ENCODE measurements around the gene DOK1.
A peak's percentile ranks its signal among the peaks of the same experiment; 100 is the strongest.

Gene DOK1

GRCh38 chr2:74553892-74554819, at the start of gene DOK1, which contains the start of gene LOXL3:
Gene DOK1 (plus strand): TSS chr2:74554720. CDS start chr2:74554755, 35 bp downstream.
Gene LOXL3 (minus strand): TSS chr2:74553942. CDS start chr2:74552634, 1,308 bp downstream.
- no peaks in the 10 kb centered on the region for H3K4me1 ChIP-seq (ENCODE audit: control insufficient read depth, insufficient read depth, low read length)
- peak within 1 kb of the TSS; percentile 84 for H3K27ac ChIP-seq (ENCODE audit: low read depth, low read length)
- H3K4me3 ChIP-seq (ENCODE audit: low read length), result peak within 1 kb of the TSS; percentile 97
- no peaks in the 10 kb centered on the region for H3K27me3 ChIP-seq (ENCODE audit: control insufficient read depth, insufficient read depth, low read length)
- peak within 1 kb of the TSS; percentile 80 for H3K9ac ChIP-seq (ENCODE audit: low read length)
- no peaks in the 10 kb centered on the region for H3K36me3 ChIP-seq (ENCODE audit: control insufficient read depth, insufficient read depth, low read length)

GRCh38 chr2:74505448-74506246, 48.9 kb upstream of the DOK1 start:
- Histone ChIP-seq H3K4me1 (ENCODE audit: control insufficient read depth, insufficient read depth, low read length) (peaks cover 12% of the 10 kb centered on the region), H3K9ac (ENCODE audit: low read length) (no peak overlapping the region), H3K4me3 (ENCODE audit: low read length) (peak overlapping the region; percentile 30)

GRCh38 chr2:74507145-74507925, 47.2 kb upstream of the DOK1 start, which contains the start of gene PCGF1:
Gene PCGF1 (minus strand): TSS chr2:74507695. CDS start chr2:74507668, 27 bp downstream.
- Histone ChIP-seq H3K9ac (ENCODE audit: low read length) (peak within 1 kb of the TSS; percentile 79), H3K4me1 (ENCODE audit: control insufficient read depth, insufficient read depth, low read length) (peaks cover 12% of the 10 kb centered on the region), H3K36me3 (ENCODE audit: control insufficient read depth, insufficient read depth, low read length) (no peaks in the 10 kb centered on the region), H3K4me3 (ENCODE audit: low read length) (peak within 1 kb of the TSS; percentile 89), H3K27ac (ENCODE audit: low read depth, low read length) (peak within 1 kb of the TSS; percentile 99), H3K27me3 (ENCODE audit: control insufficient read depth, insufficient read depth, low read length) (peaks cover 8% of the 10 kb centered on the region)

More at GRCh38 chr2:74505448-74506246, 48.9 kb upstream of the DOK1 start:
- Histone ChIP-seq H3K27ac (ENCODE audit: low read depth, low read length) (no peak overlapping the region), H3K36me3 (ENCODE audit: control insufficient read depth, insufficient read depth, low read length) (no peaks in the 10 kb centered on the region), H3K27me3 (ENCODE audit: control insufficient read depth, insufficient read depth, low read length) (peaks cover 7% of the 10 kb centered on the region)

GRCh38 chr2:74507926-74508520, 46.5 kb upstream of the DOK1 start:
- Histone ChIP-seq H3K4me3 (ENCODE audit: low read length) (peak overlapping the region; percentile 89), H3K4me1 (ENCODE audit: control insufficient read depth, insufficient read depth, low read length) (peaks cover 9% of the 10 kb centered on the region), H3K27ac (ENCODE audit: low read depth, low read length) (peak overlapping the region; percentile 99), H3K27me3 (ENCODE audit: control insufficient read depth, insufficient read depth, low read length) (peaks cover 12% of the 10 kb centered on the region), H3K9ac (ENCODE audit: low read length) (peak overlapping the region; percentile 27), H3K36me3 (ENCODE audit: control insufficient read depth, insufficient read depth, low read length) (no peaks in the 10 kb centered on the region)

GRCh38 chr2:74510272-74510671, 44.2 kb upstream of the DOK1 start:
- Histone ChIP-seq H3K4me3 (ENCODE audit: low read length) (no peak overlapping the region), H3K4me1 (ENCODE audit: control insufficient read depth, insufficient read depth, low read length) (peaks cover 9% of the 10 kb centered on the region), H3K27me3 (ENCODE audit: control insufficient read depth, insufficient read depth, low read length) (peaks cover 27% of the 10 kb centered on the region), H3K9ac (ENCODE audit: low read length) (no peak overlapping the region), H3K27ac (ENCODE audit: low read depth, low read length) (no peak overlapping the region), H3K36me3 (ENCODE audit: control insufficient read depth, insufficient read depth, low read length) (no peaks in the 10 kb centered on the region)

- Histone ChIP-seq H3K27me3 (ENCODE audit: control insufficient read depth, insufficient read depth, low read length) (peaks cover 34% of the 10 kb centered on the region), H3K36me3 (ENCODE audit: control insufficient read depth, insufficient read depth, low read length) (no peaks in the 10 kb centered on the region), H3K4me3 (ENCODE audit: low read length) (no peak overlapping the region), H3K4me1 (ENCODE audit: control insufficient read depth, insufficient read depth, low read length) (peaks cover 6% of the 10 kb centered on the region), H3K9ac (ENCODE audit: low read length) (no peak overlapping the region), H3K27ac (ENCODE audit: low read depth, low read length) (no peak overlapping the region)
Measured at GRCh38 chr2:74511104-74511989, 43.2 kb upstream of the DOK1 start.

GRCh38 chr2:74512744-74513604, 41.5 kb upstream of the DOK1 start:
- no peaks in the 10 kb centered on the region for H3K36me3 ChIP-seq (ENCODE audit: control insufficient read depth, insufficient read depth, low read length)
- no peak overlapping the region for H3K27ac ChIP-seq (ENCODE audit: low read depth, low read length)
- no peak overlapping the region for H3K9ac ChIP-seq (ENCODE audit: low read length)
- no peak overlapping the region for H3K4me3 ChIP-seq (ENCODE audit: low read length)
- peaks cover 39% of the 10 kb centered on the region for H3K27me3 ChIP-seq (ENCODE audit: control insufficient read depth, insufficient read depth, low read length)
- H3K4me1 ChIP-seq (ENCODE audit: control insufficient read depth, insufficient read depth, low read length), result no peaks in the 10 kb centered on the region

GRCh38 chr2:74513605-74514367, 40.7 kb upstream of the DOK1 start:
- H3K36me3 ChIP-seq (ENCODE audit: control insufficient read depth, insufficient read depth, low read length), result no peaks in the 10 kb centered on the region
- no peak overlapping the region for H3K4me3 ChIP-seq (ENCODE audit: low read length)
- H3K27me3 ChIP-seq (ENCODE audit: control insufficient read depth, insufficient read depth, low read length), result peaks cover 39% of the 10 kb centered on the region
- no peak overlapping the region for H3K9ac ChIP-seq (ENCODE audit: low read length)
- H3K27ac ChIP-seq (ENCODE audit: low read depth, low read length), result no peak overlapping the region
- no peaks in the 10 kb centered on the region for H3K4me1 ChIP-seq (ENCODE audit: control insufficient read depth, insufficient read depth, low read length)

- H3K9ac ChIP-seq (ENCODE audit: low read length), result no peak within 1 kb of the TSS
- peaks cover 45% of the 10 kb centered on the region for H3K27me3 ChIP-seq (ENCODE audit: control insufficient read depth, insufficient read depth, low read length)
- no peak within 1 kb of the TSS for H3K27ac ChIP-seq (ENCODE audit: low read depth, low read length)
- no peaks in the 10 kb centered on the region for H3K36me3 ChIP-seq (ENCODE audit: control insufficient read depth, insufficient read depth, low read length)
- peak within 1 kb of the TSS; percentile 48 for H3K4me3 ChIP-seq (ENCODE audit: low read length)
- no peaks in the 10 kb centered on the region for H3K4me1 ChIP-seq (ENCODE audit: control insufficient read depth, insufficient read depth, low read length)
Measured at GRCh38 chr2:74514368-74515270, 39.9 kb upstream of the DOK1 start, which contains the start of gene TLX2. Gene TLX2 (plus strand): TSS chr2:74514450. CDS start chr2:74514807, 357 bp downstream.

Measured in rectal smooth muscle tissue (tissue), 1 donor.